SK-N-MC (cell line): ENCODE results near the gene ATXN1.

Experiments
- DNase-seq: peaks from one replicate; pipeline ENCODE4 v3.0.0-alpha.2; 2011; ENCODE audit warnings: low read depth, low spot score
- H3K27ac ChIP-seq: fragments of 200-600 bp; sonication (generic); 2 replicates; pipeline ENCODE4 v1.5.1; 2016; ENCODE audit warnings: mixed run types
- H3K36me3 ChIP-seq: fragments of 200-600 bp; sonication (generic); 2 replicates; pipeline ENCODE4 v1.6.1; 2017; ENCODE audit warnings: antibody characterized with exemption, low read length, mixed read lengths; ENCODE audit not compliant: insufficient read depth
- H3K4me3 ChIP-seq: fragments of 200-600 bp; sonication (generic); 2 replicates; pipeline ENCODE4 v1.5.1; 2016
- H3K9ac ChIP-seq: fragments of 200-600 bp; sonication (generic); 2 replicates; pipeline ENCODE4 v1.8.0; 2017; ENCODE audit warnings: mixed run types, mixed read lengths; ENCODE audit not compliant: insufficient read length
- H3K9me3 ChIP-seq: fragments of 200-600 bp; sonication (generic); 2 replicates; pipeline ENCODE4 v1.6.1; 2017; ENCODE audit warnings: low read depth, mild to moderate bottlenecking, antibody characterized with exemption, low read length, moderate library complexity, mixed read lengths
- EZH2 ChIP-seq: fragments of 200-600 bp; sonication (generic); IDR thresholded peaks from one replicate; pipeline ENCODE4 v1.6.1; 2017; ENCODE audit warnings: antibody characterized with exemption
- FOXP2 ChIP-seq: optimal IDR thresholded peaks from 2 replicates; pipeline ENCODE3; 2011; ENCODE audit warnings: mild to moderate bottlenecking, moderate library complexity; ENCODE audit not compliant: insufficient read depth; ENCODE audit errors: extremely low read length, control extremely low read depth
- POLR2AphosphoS5 ChIP-seq: IDR thresholded peaks from 2 replicates; pipeline ENCODE4 v1.6.1; 2012; ENCODE audit warnings: mild to moderate bottlenecking, low read depth, low read length, borderline replicate concordance

The ATXN1 gene

DNA sequence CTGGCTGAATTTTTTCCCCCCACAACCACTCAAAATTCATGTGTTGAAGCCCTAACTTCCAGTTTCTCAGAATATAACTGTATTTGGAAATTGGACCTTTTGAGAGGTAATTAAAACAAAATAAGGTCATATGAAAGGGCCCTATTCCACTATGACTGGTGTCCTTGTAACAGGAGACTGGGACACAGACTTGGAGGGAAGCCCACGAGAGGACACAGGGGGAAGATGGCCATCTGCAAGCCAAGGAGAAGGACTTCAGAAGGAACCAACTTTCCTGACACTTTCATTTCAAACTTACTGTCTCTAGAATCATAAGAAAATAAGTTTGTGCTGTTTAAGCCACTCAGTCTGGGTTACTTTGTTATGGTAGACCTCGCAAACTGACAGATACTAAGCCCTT lies 134.6 kb downstream of the ATXN1 start:
- TF ChIP-seq FOXP2 (no peak), POLR2AphosphoS5 (no peak), EZH2 (no peak)
- Histone ChIP-seq H3K9me3 (no peaks in the 10 kb centered on the region), H3K27ac (no peak overlapping the region), H3K36me3 (no peaks in the 10 kb centered on the region), H3K9ac (no peak overlapping the region), H3K4me3 (no peak overlapping the region)
- DNase-seq = no peak

- TF ChIP-seq FOXP2 (no peak), EZH2 (no peak), POLR2AphosphoS5 (no peak)
- Histone ChIP-seq H3K36me3 (no peaks in the 10 kb centered on the region), H3K27ac (no peak overlapping the region), H3K9ac (no peak overlapping the region), H3K4me3 (no peak overlapping the region), H3K9me3 (no peaks in the 10 kb centered on the region)
- DNase-seq = no peak
These were observed 135.7 kb downstream of the ATXN1 start for GRCh38 chr6:16625291-16626265.

DNA sequence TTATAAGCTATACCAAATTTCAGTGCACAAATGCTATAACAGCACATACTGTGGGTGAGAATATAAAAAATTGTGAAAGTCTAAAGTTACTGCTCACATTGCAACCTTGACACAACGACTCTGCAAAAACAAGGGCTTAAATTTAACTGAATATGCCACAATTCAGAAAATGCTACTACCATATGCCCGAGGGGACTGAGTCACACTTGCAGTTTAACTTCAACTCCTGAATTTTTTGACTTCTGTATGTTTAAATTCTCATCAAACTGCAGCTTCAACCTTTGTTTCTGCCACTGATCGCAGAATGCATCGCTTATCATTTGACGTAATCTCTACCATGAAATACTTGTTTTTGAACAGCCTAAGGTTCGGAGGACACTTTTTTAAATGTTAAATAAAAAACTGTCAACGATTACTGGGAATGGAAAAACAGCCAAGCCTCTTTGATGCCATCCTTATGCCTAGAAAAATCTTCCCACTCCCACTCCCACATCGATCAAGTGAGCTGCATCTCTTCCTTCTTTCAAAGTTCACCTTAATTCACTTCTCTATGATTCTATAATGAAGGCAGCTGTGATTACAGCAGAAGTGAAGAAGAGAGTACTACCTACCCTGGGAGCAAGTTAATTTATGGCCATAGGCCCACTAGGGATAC lies 136.5 kb downstream of the ATXN1 start:
- no peak for DNase-seq
- no peak overlapping the region for H3K4me3 ChIP-seq
- no peaks in the 10 kb centered on the region for H3K36me3 ChIP-seq
- H3K9ac ChIP-seq = no peak overlapping the region
- TF ChIP-seq EZH2 (no peak), POLR2AphosphoS5 (no peak), FOXP2 (no peak)
- H3K27ac ChIP-seq = no peak overlapping the region
- no peaks in the 10 kb centered on the region for H3K9me3 ChIP-seq

- Histone ChIP-seq H3K27ac (no peak overlapping the region), H3K36me3 (no peaks in the 10 kb centered on the region), H3K9me3 (no peaks in the 10 kb centered on the region), H3K9ac (no peak overlapping the region), H3K4me3 (no peak overlapping the region)
- TF ChIP-seq EZH2 (no peak), POLR2AphosphoS5 (no peak), FOXP2 (no peak)
- no peak for DNase-seq
These were observed 137.5 kb downstream of the ATXN1 start for GRCh38 chr6:16623731-16624130.

DNA sequence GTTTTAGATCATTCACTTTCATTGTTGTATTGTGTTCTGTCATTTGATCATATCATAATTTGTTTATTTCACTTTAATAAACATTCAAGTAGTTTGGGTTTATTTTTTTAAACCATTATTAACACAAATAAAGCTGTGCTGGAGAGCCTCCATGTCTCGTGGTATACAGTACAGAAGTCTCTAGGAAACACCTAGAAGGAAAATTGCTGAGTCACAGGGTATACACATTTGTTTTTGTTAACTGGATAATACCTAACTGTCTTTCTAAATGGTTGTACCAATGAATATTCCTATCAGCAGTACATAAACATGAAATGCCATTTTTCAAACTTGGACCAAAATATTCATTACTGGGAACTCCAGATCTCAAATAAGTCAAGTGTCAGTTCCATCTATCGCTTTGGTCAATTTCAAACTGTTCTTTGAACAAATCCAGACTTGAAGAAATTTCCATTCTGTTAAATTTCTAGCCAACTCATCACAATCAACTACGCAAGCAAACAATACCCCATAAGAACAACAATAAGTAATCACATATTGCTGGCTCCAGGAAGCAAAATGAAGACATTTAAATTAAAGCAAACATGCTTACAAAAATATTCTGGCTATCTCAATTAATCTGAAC lies 138.1 kb downstream of the ATXN1 start:
- no peak overlapping the region for H3K27ac ChIP-seq
- DNase-seq = no peak
- TF ChIP-seq FOXP2 (no peak), EZH2 (no peak), POLR2AphosphoS5 (no peak)

DNA sequence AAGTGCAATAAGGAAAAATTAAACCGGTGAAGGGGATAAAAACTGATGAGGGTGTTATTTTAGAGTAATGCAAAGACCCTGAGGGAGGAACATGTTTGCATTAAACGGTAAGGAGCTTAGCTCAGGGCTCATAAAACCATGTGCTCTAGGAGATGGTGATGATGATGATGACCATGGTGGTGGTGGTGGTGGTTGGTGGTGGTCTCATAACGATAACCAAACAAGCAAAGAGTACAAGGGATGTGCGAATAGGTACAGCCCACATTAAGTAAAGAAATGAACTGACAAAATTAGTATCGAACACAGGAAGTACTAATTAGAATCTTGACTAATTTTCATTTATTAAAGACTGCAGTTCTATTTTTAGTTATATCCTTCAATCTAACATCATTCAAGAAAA lies 139.1 kb downstream of the ATXN1 start:
- H3K9ac ChIP-seq = no peak overlapping the region

More for the DNA sequence above, 138.1 kb downstream of the ATXN1 start:
- H3K9ac ChIP-seq = no peak overlapping the region
- no peaks in the 10 kb centered on the region for H3K36me3 ChIP-seq
- no peak overlapping the region for H3K4me3 ChIP-seq
- H3K9me3 ChIP-seq = no peaks in the 10 kb centered on the region

DNA sequence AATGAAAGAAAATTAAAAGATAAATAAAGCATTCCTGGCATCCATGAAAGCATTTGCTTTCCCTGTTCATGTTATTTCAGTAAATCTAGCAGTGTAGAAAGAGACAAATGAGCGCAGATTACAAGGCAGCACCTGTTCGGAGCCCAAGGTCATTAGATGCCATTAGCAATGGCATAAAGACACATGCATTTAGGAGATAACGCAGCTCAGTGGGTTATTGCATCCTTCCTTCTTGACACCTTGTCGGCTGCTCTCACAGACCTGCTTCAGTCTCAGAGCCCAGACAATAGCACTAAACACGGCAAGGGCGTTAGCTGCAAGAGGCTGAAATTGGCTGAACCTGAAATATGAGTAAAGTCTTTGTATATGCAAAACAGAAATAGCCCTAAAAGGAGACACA lies 140.3 kb downstream of the ATXN1 start:
- no peak for DNase-seq
- Histone ChIP-seq H3K36me3 (no peaks in the 10 kb centered on the region), H3K4me3 (no peak overlapping the region), H3K9me3 (no peaks in the 10 kb centered on the region), H3K27ac (no peak overlapping the region), H3K9ac (no peak overlapping the region)
- TF ChIP-seq EZH2 (no peak), POLR2AphosphoS5 (no peak), FOXP2 (no peak)

More for the DNA sequence above, 139.1 kb downstream of the ATXN1 start:
- DNase-seq = no peak
- no peaks in the 10 kb centered on the region for H3K36me3 ChIP-seq
- TF ChIP-seq FOXP2 = no peak
- TF ChIP-seq EZH2 = no peak
- TF ChIP-seq POLR2AphosphoS5 = no peak
- no peaks in the 10 kb centered on the region for H3K9me3 ChIP-seq
- H3K27ac ChIP-seq = no peak overlapping the region
- H3K4me3 ChIP-seq = no peak overlapping the region

GRCh38 chr6:16619777-16620176 lies 141.5 kb downstream of the ATXN1 start:
- TF ChIP-seq FOXP2 (no peak), POLR2AphosphoS5 (no peak), EZH2 (no peak)
- Histone ChIP-seq H3K27ac (no peak overlapping the region), H3K9ac (no peak overlapping the region), H3K36me3 (no peaks in the 10 kb centered on the region), H3K4me3 (no peak overlapping the region), H3K9me3 (no peaks in the 10 kb centered on the region)
- DNase-seq = no peak
